GM23338 (cell line): ENCODE measurements around the gene NBDY. TPM values are rescaled to one million over a fixed set of nuclear protein-coding genes. Genes with fewer than 3 reads are reported as not detected.
"Not testable (repeated sequence)": the region's sequence is repeated elsewhere in the genome, so short reads cannot be mapped to it uniquely, and the experiment has no call there.

ENCODE experiments used
- ATAC-seq: fragments of 200-7000 bp; cut with Tn5 transposase; 3 replicates; pipeline ENCODE4 v1.9.1; 2020
- DNase-seq: peaks from one replicate; pipeline ENCODE4 v3.0.0-alpha.2; 2015; ENCODE audit warnings: low spot score
- H2AFZ ChIP-seq: fragments of 200-600 bp; sonication (generic); 2 replicates; pipeline ENCODE4 v1.8.0; 2016; ENCODE audit warnings: antibody characterized with exemption, mild to moderate bottlenecking, moderate library complexity
- H3F3A ChIP-seq: fragments of 200-600 bp; sonication (generic); replicated peaks from 2 replicates; pipeline ENCODE4 v1.8.0; 2017; ENCODE audit warnings: antibody characterized with exemption, mixed run types, low read depth
- H3K27ac ChIP-seq: fragments of 200-600 bp; sonication (generic); 2 replicates; pipeline ENCODE4 v1.6.1; 2016; ENCODE audit warnings: low read depth
- H3K27me3 ChIP-seq: fragments of 200-600 bp; sonication (generic); 2 replicates; pipeline ENCODE4 v1.8.0; 2016; ENCODE audit warnings: mild to moderate bottlenecking, mixed run types, moderate library complexity; ENCODE audit not compliant: insufficient read depth
- H3K36me3 ChIP-seq: fragments of 200-600 bp; sonication (generic); 2 replicates; pipeline ENCODE4 v1.8.0; 2016; ENCODE audit warnings: mild to moderate bottlenecking; ENCODE audit not compliant: insufficient read depth
- H3K4me1 ChIP-seq: fragments of 200-600 bp; sonication (generic); 2 replicates; pipeline ENCODE4 v1.8.0; 2016; ENCODE audit warnings: mild to moderate bottlenecking, moderate library complexity; ENCODE audit not compliant: insufficient read depth
- H3K4me2 ChIP-seq: fragments of 200-600 bp; sonication (generic); 2 replicates; pipeline ENCODE4 v1.7.1; 2017; ENCODE audit warnings: mixed run types
- H3K4me3 ChIP-seq: fragments of 200-600 bp; sonication (generic); 2 replicates; pipeline ENCODE4 v1.6.1; 2016; ENCODE audit warnings: mixed run types
- H3K79me2 ChIP-seq: fragments of 200-600 bp; sonication (generic); replicated peaks from 2 replicates; pipeline ENCODE4 v1.8.0; 2017; ENCODE audit warnings: mild to moderate bottlenecking; ENCODE audit not compliant: insufficient read depth
- H3K9me2 ChIP-seq: fragments of 200-600 bp; sonication (generic); 2 replicates; pipeline ENCODE4 v1.8.0; 2017; ENCODE audit not compliant: insufficient read depth
- H4K20me1 ChIP-seq: fragments of 200-600 bp; sonication (generic); replicated peaks from 2 replicates; pipeline ENCODE4 v1.8.0; 2017; ENCODE audit warnings: mild to moderate bottlenecking; ENCODE audit not compliant: insufficient read depth
- H3K27ac Mint-ChIP-seq: 2 replicates; pipeline ENCODE4 v1.8.0; 2020; ENCODE audit warnings: inconsistent platforms, mild to moderate bottlenecking, moderate library complexity, mixed read lengths
- H3K27me3 Mint-ChIP-seq: 3 replicates; pipeline ENCODE4 v1.8.0; 2022; ENCODE audit warnings: low read depth, mild to moderate bottlenecking, moderate library complexity, mixed read lengths, inconsistent platforms; ENCODE audit not compliant: insufficient read depth, poor library complexity
- H3K36me3 Mint-ChIP-seq: 3 replicates; pipeline ENCODE4 v1.8.0; 2021; ENCODE audit warnings: low read depth, mild to moderate bottlenecking, inconsistent platforms, moderate library complexity, mixed read lengths
- H3K4me1 Mint-ChIP-seq: 3 replicates; pipeline ENCODE4 v1.8.0; 2020; ENCODE audit warnings: mild to moderate bottlenecking, inconsistent platforms, mixed read lengths
- H3K4me3 Mint-ChIP-seq: 3 replicates; pipeline ENCODE4 v1.8.0; 2021; ENCODE audit warnings: moderate library complexity, mild to moderate bottlenecking, inconsistent platforms, mixed read lengths
- H3K9me3 Mint-ChIP-seq: 3 replicates; pipeline ENCODE4 v1.8.0; 2020; ENCODE audit warnings: moderate library complexity, mild to moderate bottlenecking, inconsistent platforms, mixed read lengths
- polyA plus RNA-seq: library from polyadenylated mRNA; unstranded; fragments of >200 nt; fragmentation: Nextera tagmentation; extraction: Ambion mirVana; gene quantifications from 2 replicates; pipeline ENCODE4 v1.2.1, GENCODE V29; 2016
- total RNA-seq: library from RNA; depleted of rRNA; stranded (reverse); fragments of >200 nt; shearing (Covaris generic); gene quantifications from 2 replicates; pipeline ENCODE4 v1.2.3, GENCODE V29; 2014

Gene NBDY
- total and polyA plus RNA-seq, 2 experiments from 2014 or later = 9.6 to 206 TPM

DNA sequence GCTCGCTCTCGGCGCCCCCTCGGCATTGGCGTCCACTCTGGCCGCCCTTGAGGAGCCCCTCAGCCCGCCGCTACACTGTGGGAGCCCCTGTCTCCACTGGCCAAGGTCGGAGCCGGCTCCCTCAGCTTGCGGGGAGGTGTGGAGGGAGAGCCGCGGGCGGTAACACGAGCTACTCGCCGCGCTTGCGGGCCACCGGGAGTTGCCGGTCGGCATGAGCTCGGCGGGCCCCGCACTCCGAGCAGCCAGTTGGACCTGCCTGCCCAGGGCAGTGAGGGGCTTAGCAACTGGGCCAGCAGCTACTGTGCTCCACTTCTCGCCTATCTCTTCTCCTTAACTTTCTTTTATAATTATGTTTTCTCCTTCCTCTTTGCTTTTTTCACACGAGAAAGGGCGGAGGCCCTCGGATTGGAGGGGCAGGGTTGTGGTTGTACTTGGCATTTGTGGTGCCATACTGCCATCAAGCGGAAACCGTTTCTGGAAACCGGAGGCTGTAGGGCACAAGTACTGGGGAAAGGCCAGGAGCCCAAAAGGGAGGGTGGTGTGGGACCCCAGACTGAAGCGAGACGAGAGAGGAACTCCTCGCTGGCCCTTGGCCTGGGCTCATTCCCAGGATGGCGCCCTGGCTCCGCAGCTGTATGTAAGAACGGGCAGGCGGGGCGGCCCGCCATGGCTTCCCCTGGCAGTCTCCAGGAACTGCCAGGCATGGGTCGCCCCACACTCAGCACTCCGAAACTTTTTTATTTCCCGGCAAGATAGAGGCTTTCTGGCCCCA, 38.5 kb downstream of the NBDY start:
- H3K27me3 Mint-ChIP-seq, H3K4me2 ChIP-seq, H3K9me2 ChIP-seq, H3K4me1 ChIP-seq, H3K4me3 ChIP-seq, H3F3A ChIP-seq, H3K27me3 ChIP-seq, H3K4me3 Mint-ChIP-seq, H3K27ac ChIP-seq, H4K20me1 ChIP-seq, H3K27ac Mint-ChIP-seq, H3K36me3 ChIP-seq, DNase-seq, ATAC-seq, H3K9me3 Mint-ChIP-seq, H2AFZ ChIP-seq: not testable (repeated sequence)
- Mint-ChIP-seq H3K4me1 (peaks cover 14% of the 10 kb centered on the region; the same call in 2 of the 3 replicates), H3K36me3 (peaks cover 11% of the 10 kb centered on the region)
- H3K79me2 ChIP-seq = peaks cover 11% of the 10 kb centered on the region; the same call in 1 of the 2 replicates

DNA sequence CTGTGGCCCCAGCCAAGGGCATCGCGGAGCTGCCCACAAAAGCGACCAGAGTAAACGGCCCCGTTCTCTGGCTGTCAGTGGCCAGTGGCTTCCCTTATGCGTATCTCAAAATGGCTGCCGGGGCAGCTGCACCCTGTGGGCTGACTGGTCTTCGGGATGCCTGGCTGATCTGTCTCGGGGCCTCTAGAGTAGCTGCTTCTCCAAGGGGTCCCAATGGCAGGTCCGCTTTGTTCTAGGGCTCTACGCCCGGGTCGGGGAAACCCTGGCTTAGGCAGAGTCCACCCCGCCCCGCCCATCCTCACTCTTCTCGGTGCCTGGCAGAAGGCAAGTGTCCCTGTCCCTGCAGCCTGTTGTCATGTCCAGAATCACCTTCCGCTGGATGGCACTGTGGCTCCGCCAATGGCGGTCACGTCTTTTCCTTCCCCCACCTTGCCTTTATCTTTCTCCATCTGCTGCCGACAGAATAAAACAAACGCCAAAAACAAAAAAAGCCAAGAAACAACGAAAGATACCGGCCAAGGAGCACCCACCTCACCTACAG, 39.1 kb downstream of the NBDY start:
- H3K4me2 ChIP-seq, H3K4me1 ChIP-seq, H3K36me3 ChIP-seq, H4K20me1 ChIP-seq, DNase-seq, H3K4me3 ChIP-seq, ATAC-seq, H3K27ac Mint-ChIP-seq, H3K4me3 Mint-ChIP-seq, H3K27ac ChIP-seq, H2AFZ ChIP-seq, H3K27me3 ChIP-seq, H3K27me3 Mint-ChIP-seq, H3K9me2 ChIP-seq, H3K36me3 Mint-ChIP-seq, H3F3A ChIP-seq, H3K9me3 Mint-ChIP-seq: not testable (repeated sequence)
- peaks cover 14% of the 10 kb centered on the region; the same call in 2 of the 3 replicates for H3K4me1 Mint-ChIP-seq
- H3K79me2 ChIP-seq = peaks cover 11% of the 10 kb centered on the region; the same call in 1 of the 2 replicates

DNA sequence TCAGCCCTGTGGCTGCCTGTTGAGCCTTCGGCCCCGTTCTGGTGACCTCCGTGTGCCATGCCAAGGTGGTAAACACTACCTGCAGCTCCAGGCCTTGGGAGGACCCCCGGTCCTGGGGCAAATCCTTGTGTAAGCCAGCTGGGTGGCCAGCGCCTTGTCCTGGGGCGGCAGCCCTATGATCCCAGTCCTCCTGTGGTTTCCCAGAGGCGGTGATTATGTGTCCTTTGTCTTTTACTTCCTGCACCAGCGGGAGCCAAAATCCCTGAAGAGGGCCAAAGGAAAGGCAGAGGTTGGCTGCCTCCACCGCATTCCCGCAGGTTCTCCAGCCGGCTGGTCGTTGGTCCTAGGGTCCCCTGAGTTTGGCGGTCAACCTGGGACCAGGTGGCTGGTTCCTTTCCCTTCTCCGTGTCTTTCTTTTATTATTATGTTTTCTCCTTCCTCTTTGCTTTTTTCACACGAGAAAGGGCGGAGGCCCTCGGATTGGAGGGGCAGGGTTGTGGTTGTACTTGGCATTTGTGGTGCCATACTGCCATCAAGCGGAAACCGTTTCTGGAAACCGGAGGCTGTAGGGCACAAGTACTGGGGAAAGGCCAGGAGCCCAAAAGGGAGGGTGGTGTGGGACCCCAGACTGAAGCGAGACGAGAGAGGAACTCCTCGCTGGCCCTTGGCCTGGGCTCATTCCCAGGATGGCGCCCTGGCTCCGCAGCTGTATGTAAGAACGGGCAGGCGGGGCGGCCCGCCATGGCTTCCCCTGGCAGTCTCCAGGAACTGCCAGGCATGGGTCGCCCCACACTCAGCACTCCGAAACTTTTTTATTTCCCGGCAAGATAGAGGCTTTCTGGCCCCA, 43.9 kb downstream of the NBDY start:
- H3F3A ChIP-seq, H2AFZ ChIP-seq, H3K4me1 Mint-ChIP-seq, H3K4me3 Mint-ChIP-seq, H3K27me3 ChIP-seq, H3K27me3 Mint-ChIP-seq, H4K20me1 ChIP-seq, H3K4me3 ChIP-seq, H3K36me3 ChIP-seq, H3K27ac ChIP-seq, H3K4me2 ChIP-seq, H3K9me2 ChIP-seq, H3K9me3 Mint-ChIP-seq, DNase-seq, H3K79me2 ChIP-seq, H3K36me3 Mint-ChIP-seq, H3K27ac Mint-ChIP-seq, H3K4me1 ChIP-seq: not testable (repeated sequence)
- ATAC-seq = peak; percentile 35; the same call in 2 of the 3 replicates

DNA sequence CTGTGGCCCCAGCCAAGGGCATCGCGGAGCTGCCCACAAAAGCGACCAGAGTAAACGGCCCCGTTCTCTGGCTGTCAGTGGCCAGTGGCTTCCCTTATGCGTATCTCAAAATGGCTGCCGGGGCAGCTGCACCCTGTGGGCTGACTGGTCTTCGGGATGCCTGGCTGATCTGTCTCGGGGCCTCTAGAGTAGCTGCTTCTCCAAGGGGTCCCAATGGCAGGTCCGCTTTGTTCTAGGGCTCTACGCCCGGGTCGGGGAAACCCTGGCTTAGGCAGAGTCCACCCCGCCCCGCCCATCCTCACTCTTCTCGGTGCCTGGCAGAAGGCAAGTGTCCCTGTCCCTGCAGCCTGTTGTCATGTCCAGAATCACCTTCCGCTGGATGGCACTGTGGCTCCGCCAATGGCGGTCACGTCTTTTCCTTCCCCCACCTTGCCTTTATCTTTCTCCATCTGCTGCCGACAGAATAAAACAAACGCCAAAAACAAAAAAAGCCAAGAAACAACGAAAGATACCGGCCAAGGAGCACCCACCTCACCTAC, 44.5 kb downstream of the NBDY start:
- not testable (repeated sequence) for H3K4me1 ChIP-seq, H3K79me2 ChIP-seq, H3K9me3 Mint-ChIP-seq, H3K36me3 ChIP-seq, DNase-seq, H3K27me3 Mint-ChIP-seq, H3K4me1 Mint-ChIP-seq, H3K9me2 ChIP-seq, H3K4me3 Mint-ChIP-seq, H4K20me1 ChIP-seq, H2AFZ ChIP-seq, H3K27ac ChIP-seq, H3K4me3 ChIP-seq, H3K27ac Mint-ChIP-seq, H3K27me3 ChIP-seq, H3K36me3 Mint-ChIP-seq, H3F3A ChIP-seq, ATAC-seq, H3K4me2 ChIP-seq

DNA sequence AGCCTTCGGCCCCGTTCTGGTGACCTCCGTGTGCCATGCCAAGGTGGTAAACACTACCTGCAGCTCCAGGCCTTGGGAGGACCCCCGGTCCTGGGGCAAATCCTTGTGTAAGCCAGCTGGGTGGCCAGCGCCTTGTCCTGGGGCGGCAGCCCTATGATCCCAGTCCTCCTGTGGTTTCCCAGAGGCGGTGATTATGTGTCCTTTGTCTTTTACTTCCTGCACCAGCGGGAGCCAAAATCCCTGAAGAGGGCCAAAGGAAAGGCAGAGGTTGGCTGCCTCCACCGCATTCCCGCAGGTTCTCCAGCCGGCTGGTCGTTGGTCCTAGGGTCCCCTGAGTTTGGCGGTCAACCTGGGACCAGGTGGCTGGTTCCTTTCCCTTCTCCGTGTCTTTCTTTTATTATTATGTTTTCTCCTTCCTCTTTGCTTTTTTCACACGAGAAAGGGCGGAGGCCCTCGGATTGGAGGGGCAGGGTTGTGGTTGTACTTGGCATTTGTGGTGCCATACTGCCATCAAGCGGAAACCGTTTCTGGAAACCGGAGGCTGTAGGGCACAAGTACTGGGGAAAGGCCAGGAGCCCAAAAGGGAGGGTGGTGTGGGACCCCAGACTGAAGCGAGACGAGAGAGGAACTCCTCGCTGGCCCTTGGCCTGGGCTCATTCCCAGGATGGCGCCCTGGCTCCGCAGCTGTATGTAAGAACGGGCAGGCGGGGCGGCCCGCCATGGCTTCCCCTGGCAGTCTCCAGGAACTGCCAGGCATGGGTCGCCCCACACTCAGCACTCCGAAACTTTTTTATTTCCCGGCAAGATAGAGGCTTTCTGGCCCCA, 49.3 kb downstream of the NBDY start:
- H3K27ac Mint-ChIP-seq, H3K9me2 ChIP-seq, H3K4me1 ChIP-seq, H3K27ac ChIP-seq, H3K4me3 ChIP-seq, H3F3A ChIP-seq, H3K9me3 Mint-ChIP-seq, H3K36me3 ChIP-seq, H3K27me3 ChIP-seq, DNase-seq, H3K4me3 Mint-ChIP-seq, H3K4me1 Mint-ChIP-seq, H4K20me1 ChIP-seq, H2AFZ ChIP-seq, H3K4me2 ChIP-seq, H3K27me3 Mint-ChIP-seq, H3K79me2 ChIP-seq: not testable (repeated sequence)
- ATAC-seq = peak; percentile 34; the same call in 2 of the 3 replicates
- H3K36me3 Mint-ChIP-seq = peaks cover 16% of the 10 kb centered on the region
